Measurements from ENCODE around the gene ERICH6.

Gene ERICH6

DNA sequence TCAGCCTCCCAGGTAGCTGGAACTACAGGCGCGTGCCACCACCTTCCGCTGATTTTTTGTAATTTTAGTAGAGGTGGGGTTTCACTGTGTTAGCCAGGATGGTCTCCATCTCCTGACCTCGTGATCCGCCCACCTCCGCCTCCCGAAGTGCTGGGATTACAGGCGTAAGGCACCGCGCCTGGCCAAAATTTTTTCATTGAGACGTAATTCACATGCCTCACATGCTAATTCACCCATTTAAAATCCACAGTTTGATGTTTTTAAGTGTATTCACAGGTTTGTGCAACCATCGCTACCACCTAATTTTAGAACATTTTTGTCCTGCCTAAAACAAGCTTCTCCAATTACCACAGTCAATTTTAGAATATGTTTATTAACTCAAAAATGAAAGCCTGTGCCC, 63.5 kb downstream of the ERICH6 start:
- no peak overlapping the region for H3K4me3 ChIP-seq (ENCODE audit: severe bottlenecking)
- H3K36me3 ChIP-seq (ENCODE audit: low read depth) = no peaks in the 10 kb centered on the region
- H3K9me3 ChIP-seq (ENCODE audit: severe bottlenecking) = no peaks in the 10 kb centered on the region
- H3K27ac ChIP-seq (ENCODE audit: poor library complexity, severe bottlenecking) = no peak overlapping the region
- peaks cover 8% of the 10 kb centered on the region for H3K4me1 ChIP-seq (ENCODE audit: insufficient read depth, poor library complexity, severe bottlenecking)
- DNase-seq (ENCODE audit: low spot score) (no peak), ATAC-seq (ENCODE audit: low read depth) (no peak)
- TF ChIP-seq, protein P1, sequence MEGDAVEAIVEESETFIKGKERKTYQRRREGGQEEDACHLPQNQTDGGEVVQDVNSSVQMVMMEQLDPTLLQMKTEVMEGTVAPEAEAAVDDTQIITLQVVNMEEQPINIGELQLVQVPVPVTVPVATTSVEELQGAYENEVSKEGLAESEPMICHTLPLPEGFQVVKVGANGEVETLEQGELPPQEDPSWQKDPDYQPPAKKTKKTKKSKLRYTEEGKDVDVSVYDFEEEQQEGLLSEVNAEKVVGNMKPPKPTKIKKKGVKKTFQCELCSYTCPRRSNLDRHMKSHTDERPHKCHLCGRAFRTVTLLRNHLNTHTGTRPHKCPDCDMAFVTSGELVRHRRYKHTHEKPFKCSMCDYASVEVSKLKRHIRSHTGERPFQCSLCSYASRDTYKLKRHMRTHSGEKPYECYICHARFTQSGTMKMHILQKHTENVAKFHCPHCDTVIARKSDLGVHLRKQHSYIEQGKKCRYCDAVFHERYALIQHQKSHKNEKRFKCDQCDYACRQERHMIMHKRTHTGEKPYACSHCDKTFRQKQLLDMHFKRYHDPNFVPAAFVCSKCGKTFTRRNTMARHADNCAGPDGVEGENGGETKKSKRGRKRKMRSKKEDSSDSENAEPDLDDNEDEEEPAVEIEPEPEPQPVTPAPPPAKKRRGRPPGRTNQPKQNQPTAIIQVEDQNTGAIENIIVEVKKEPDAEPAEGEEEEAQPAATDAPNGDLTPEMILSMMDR (IDR thresholded peaks at IDR 0.05; ENCODE audit: poor library complexity, severe bottlenecking) = no peak
- H3K27me3 ChIP-seq (ENCODE audit: insufficient read depth, poor library complexity, severe bottlenecking) = no peaks in the 10 kb centered on the region

DNA sequence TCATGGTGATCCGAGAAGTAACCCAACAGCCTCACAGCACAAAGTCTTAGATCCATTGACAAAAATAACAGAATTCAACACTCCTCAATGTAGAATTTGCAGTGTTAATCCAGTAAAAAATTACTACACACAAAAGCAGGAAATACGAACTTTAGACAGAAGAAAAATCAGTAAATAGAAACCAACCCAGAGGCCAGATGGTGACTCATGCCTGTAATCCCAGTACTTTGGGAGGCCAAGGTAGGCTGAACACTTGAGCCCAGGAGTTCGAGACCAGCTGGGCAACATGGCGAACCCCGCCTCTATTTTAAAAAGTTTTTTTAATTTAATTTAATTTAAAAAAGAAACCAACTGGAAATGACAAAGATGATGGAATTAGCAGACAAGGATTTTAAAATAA, 64.5 kb downstream of the ERICH6 start:
- H3K4me1 ChIP-seq (ENCODE audit: insufficient read depth, poor library complexity, severe bottlenecking) = peaks cover 8% of the 10 kb centered on the region
- ATAC-seq (ENCODE audit: low read depth) (no peak; the same call in 2 of the 3 replicates), DNase-seq (ENCODE audit: low spot score) (no peak)
- no peak overlapping the region for H3K4me3 ChIP-seq (ENCODE audit: severe bottlenecking)
- H3K36me3 ChIP-seq (ENCODE audit: low read depth) = no peaks in the 10 kb centered on the region
- H3K27me3 ChIP-seq (ENCODE audit: insufficient read depth, poor library complexity, severe bottlenecking) = no peaks in the 10 kb centered on the region
- no peaks in the 10 kb centered on the region for H3K9me3 ChIP-seq (ENCODE audit: severe bottlenecking)
- H3K27ac ChIP-seq (ENCODE audit: poor library complexity, severe bottlenecking) = no peak overlapping the region
- TF ChIP-seq, protein P1 (IDR thresholded peaks at IDR 0.05; ENCODE audit: poor library complexity, severe bottlenecking) = no peak

DNA sequence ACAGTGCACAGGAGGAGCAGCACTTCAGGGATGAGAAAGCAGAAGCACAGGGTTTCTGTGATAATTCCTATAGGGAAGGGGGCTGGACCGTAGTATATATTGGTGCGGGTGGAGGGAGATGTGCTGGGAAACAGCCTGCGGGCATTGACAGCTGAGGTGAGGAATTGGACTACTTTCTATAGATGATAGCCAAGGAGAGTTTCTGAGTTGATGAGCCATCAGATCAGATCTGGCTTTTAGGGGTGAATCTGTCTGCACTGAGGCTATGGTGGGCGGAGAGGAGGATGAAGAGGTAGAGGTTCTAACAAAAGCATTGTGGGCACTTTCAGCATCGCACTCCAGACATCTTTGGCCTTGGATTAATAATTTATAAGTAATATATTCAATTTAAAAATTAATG, 67.5 kb downstream of the ERICH6 start:
- ATAC-seq (ENCODE audit: low read depth) = no peak
- no peak overlapping the region for H3K4me3 ChIP-seq (ENCODE audit: severe bottlenecking)
- no peaks in the 10 kb centered on the region for H3K9me3 ChIP-seq (ENCODE audit: severe bottlenecking)
- peaks cover 8% of the 10 kb centered on the region for H3K4me1 ChIP-seq (ENCODE audit: insufficient read depth, poor library complexity, severe bottlenecking)
- no peak overlapping the region for H3K27ac ChIP-seq (ENCODE audit: poor library complexity, severe bottlenecking)
- DNase-seq (ENCODE audit: low spot score) = no peak
- H3K27me3 ChIP-seq (ENCODE audit: insufficient read depth, poor library complexity, severe bottlenecking) = no peaks in the 10 kb centered on the region
- TF ChIP-seq, protein P1 (IDR thresholded peaks at IDR 0.05; ENCODE audit: poor library complexity, severe bottlenecking) = no peak
- no peaks in the 10 kb centered on the region for H3K36me3 ChIP-seq (ENCODE audit: low read depth)

- H3K4me3 ChIP-seq (ENCODE audit: severe bottlenecking) = no peak overlapping the region
- no peak for DNase-seq (ENCODE audit: low spot score)
- TF ChIP-seq, protein P1 (IDR thresholded peaks at IDR 0.05; ENCODE audit: poor library complexity, severe bottlenecking) = no peak
- no peaks in the 10 kb centered on the region for H3K9me3 ChIP-seq (ENCODE audit: severe bottlenecking)
- H3K27ac ChIP-seq (ENCODE audit: poor library complexity, severe bottlenecking) = no peak overlapping the region
- ATAC-seq (ENCODE audit: low read depth) = no peak
- H3K27me3 ChIP-seq (ENCODE audit: insufficient read depth, poor library complexity, severe bottlenecking) = no peaks in the 10 kb centered on the region
- peaks cover 8% of the 10 kb centered on the region for H3K4me1 ChIP-seq (ENCODE audit: insufficient read depth, poor library complexity, severe bottlenecking)
- peaks cover under 1% of the 10 kb centered on the region; the same call in 1 of the 2 replicates for H3K36me3 ChIP-seq (ENCODE audit: low read depth)
Measured at GRCh38 chr3:150635526-150635925, 68.2 kb downstream of the ERICH6 start.

- Histone ChIP-seq H3K4me3 (ENCODE audit: severe bottlenecking) (no peak overlapping the region), H3K36me3 (ENCODE audit: low read depth) (peaks cover 5% of the 10 kb centered on the region; the same call in 1 of the 2 replicates), H3K9me3 (ENCODE audit: severe bottlenecking) (no peaks in the 10 kb centered on the region), H3K4me1 (ENCODE audit: insufficient read depth, poor library complexity, severe bottlenecking) (peaks cover 8% of the 10 kb centered on the region), H3K27me3 (ENCODE audit: insufficient read depth, poor library complexity, severe bottlenecking) (no peaks in the 10 kb centered on the region), H3K27ac (ENCODE audit: poor library complexity, severe bottlenecking) (no peak overlapping the region)
- ATAC-seq (ENCODE audit: low read depth) (no peak), DNase-seq (ENCODE audit: low spot score) (no peak)
- TF ChIP-seq, protein P1 (IDR thresholded peaks at IDR 0.05; ENCODE audit: poor library complexity, severe bottlenecking) = no peak
Measured at GRCh38 chr3:150635076-150635475, 68.6 kb downstream of the ERICH6 start.

Measured in RWPE2 (cell line).